GM12864 (cell line): ENCODE results near the gene NUP214.

ENCODE experiments used
- DNase-seq: peaks from one replicate; pipeline ENCODE4 v3.0.0-alpha.2; 2011; ENCODE audit warnings: low read depth
- H3K4me3 ChIP-seq: 2 replicates; pipeline ENCODE4 v1.5.1; 2011; ENCODE audit warnings: mild to moderate bottlenecking, low read depth, low read length, control low read depth
- CTCF ChIP-seq: IDR thresholded peaks from 2 replicates; pipeline ENCODE4 v1.5.1; 2011; ENCODE audit warnings: low read depth, mild to moderate bottlenecking, moderate library complexity, low read length, control low read depth, inconsistent platforms; ENCODE audit errors: missing control alignments

Gene NUP214

GRCh38 chr9:131162886-131163285 lies 37.5 kb downstream of the NUP214 start:
- TF ChIP-seq CTCF = no peak
- no peak for DNase-seq
- no peak overlapping the region for H3K4me3 ChIP-seq

GRCh38 chr9:131165523-131165922 lies 40.1 kb downstream of the NUP214 start:
- no peak overlapping the region for H3K4me3 ChIP-seq
- no peak for TF ChIP-seq CTCF
- no peak for DNase-seq

GRCh38 chr9:131167146-131167692 lies 41.8 kb downstream of the NUP214 start:
- no peak overlapping the region for H3K4me3 ChIP-seq
- DNase-seq = no peak
- TF ChIP-seq CTCF = no peak

- DNase-seq = no peak
- no peak overlapping the region for H3K4me3 ChIP-seq
- TF ChIP-seq CTCF = no peak
These were observed 42.5 kb downstream of the NUP214 start for GRCh38 chr9:131167936-131168335.

GRCh38 chr9:131169563-131170240 lies 44.3 kb downstream of the NUP214 start:
- no peak for DNase-seq
- no peak overlapping the region for H3K4me3 ChIP-seq
- TF ChIP-seq CTCF = no peak

- no peak for DNase-seq
- H3K4me3 ChIP-seq = no peak overlapping the region
- no peak for TF ChIP-seq CTCF
These were observed 48.6 kb downstream of the NUP214 start for GRCh38 chr9:131173995-131174394.

GRCh38 chr9:131174681-131175239 lies 49.4 kb downstream of the NUP214 start:
- no peak for DNase-seq
- no peak overlapping the region for H3K4me3 ChIP-seq
- TF ChIP-seq CTCF = no peak
